ENCODE data around the gene PNMA8B.

PNMA8B gene

DNA sequence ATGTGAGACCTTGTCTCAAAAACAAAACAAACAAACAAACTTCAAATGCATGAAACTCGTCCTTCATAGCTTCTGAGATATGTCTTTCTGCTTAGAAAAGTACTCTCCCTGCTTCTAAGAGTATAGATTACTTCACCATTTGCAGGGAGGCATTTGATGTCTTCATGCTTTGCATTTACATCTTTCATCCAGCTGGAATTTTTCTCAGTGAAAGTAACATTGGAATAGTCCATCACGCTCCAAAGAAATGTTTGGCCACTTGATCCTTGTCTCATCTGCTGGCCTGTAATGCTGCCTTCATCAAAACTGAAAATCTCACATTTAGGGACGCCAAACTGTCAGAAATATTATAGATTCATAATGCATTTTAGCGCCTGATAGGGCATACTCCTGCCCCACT lies 43.5 kb downstream of the PNMA8B start:
- DNase-seq (ENCODE audit: extremely low read depth, low read depth): no peak
- TF ChIP-seq, protein P1, sequence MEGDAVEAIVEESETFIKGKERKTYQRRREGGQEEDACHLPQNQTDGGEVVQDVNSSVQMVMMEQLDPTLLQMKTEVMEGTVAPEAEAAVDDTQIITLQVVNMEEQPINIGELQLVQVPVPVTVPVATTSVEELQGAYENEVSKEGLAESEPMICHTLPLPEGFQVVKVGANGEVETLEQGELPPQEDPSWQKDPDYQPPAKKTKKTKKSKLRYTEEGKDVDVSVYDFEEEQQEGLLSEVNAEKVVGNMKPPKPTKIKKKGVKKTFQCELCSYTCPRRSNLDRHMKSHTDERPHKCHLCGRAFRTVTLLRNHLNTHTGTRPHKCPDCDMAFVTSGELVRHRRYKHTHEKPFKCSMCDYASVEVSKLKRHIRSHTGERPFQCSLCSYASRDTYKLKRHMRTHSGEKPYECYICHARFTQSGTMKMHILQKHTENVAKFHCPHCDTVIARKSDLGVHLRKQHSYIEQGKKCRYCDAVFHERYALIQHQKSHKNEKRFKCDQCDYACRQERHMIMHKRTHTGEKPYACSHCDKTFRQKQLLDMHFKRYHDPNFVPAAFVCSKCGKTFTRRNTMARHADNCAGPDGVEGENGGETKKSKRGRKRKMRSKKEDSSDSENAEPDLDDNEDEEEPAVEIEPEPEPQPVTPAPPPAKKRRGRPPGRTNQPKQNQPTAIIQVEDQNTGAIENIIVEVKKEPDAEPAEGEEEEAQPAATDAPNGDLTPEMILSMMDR (IDR thresholded peaks at IDR 0.05; ENCODE audit: low read depth, low read length): no peak

DNA sequence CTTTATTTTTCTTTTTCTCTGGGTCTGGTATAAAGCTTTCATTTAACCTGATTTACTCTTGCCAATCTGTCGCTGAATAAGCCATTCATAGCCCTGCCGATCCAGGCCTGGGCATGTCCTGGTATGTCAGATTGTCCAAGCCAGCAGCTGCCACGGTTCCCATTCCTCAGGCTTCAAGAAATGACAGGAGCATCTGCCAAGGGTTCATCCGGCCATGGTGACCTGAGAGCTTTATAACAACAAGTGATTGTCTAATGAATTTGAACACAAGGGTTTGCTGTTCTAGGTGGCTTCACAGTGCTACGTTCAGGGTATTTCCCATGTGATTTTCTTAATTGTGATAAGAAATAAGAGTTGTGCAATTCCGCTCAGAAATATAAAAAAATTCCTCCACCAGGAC lies 44.3 kb downstream of the PNMA8B start:
- no peak for DNase-seq (ENCODE audit: extremely low read depth, low read depth)
- TF ChIP-seq, protein P1 (IDR thresholded peaks at IDR 0.05; ENCODE audit: low read depth, low read length): no peak

DNA sequence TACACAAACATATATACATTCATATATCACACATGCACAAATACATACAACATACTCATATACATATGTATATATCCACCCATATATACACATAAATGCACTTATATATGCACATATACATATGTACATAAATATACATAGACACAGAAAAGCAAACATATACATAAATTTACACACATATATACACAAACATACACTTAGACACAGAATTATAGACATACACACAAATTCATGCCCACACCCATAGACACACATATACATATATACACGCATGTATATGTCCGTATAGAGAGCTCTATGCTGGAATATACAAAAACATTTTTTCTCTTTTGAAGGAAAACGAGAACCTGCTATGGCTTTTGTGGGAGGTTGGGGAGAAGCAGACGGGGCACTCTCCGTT lies 44.9 kb downstream of the PNMA8B start:
- TF ChIP-seq, protein P1 (IDR thresholded peaks at IDR 0.05; ENCODE audit: low read depth, low read length): no peak
- DNase-seq (ENCODE audit: extremely low read depth, low read depth): no peak

DNA sequence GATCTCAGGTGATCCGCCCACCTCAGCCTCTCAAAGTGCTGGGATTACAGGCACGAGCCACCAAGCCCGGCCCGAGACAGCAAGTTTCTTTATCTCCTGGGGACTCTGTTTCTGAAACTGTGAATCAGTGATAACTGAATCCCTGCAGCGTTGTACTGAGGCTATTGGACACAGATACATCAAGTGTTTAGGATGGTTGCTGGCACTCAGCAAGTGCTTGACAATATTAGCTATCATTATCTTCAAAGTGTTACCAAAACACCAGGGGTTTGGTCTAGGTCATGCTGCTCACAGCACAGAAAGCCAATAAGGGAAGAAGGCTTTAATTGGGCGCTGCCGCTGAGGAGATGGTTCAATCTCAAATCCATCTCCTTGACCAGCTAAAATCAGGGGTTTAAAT lies 46.4 kb downstream of the PNMA8B start:
- TF ChIP-seq, protein P1 (IDR thresholded peaks at IDR 0.05; ENCODE audit: low read depth, low read length): no peak
- DNase-seq (ENCODE audit: extremely low read depth, low read depth): no peak

DNA sequence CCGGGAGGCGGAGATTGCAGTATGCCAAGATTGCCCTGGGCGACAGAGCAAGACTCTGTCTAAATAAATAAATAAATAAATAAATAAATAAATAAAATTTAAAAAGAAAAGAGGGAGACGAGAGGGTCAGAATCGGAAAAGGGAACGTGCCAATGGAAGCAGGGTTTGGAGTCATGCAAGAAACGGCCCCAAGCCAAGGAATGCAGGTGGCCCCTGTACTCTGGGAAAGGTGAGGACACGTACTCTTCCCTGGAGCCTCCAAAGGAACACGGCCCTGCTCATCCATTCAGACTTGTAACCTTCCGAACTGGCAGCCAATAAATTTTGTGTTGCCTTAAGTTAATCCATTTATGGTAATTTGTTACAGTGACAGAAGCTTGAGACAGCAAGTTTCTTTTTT lies 47.1 kb downstream of the PNMA8B start:
- no peak for DNase-seq (ENCODE audit: extremely low read depth, low read depth)

DNA sequence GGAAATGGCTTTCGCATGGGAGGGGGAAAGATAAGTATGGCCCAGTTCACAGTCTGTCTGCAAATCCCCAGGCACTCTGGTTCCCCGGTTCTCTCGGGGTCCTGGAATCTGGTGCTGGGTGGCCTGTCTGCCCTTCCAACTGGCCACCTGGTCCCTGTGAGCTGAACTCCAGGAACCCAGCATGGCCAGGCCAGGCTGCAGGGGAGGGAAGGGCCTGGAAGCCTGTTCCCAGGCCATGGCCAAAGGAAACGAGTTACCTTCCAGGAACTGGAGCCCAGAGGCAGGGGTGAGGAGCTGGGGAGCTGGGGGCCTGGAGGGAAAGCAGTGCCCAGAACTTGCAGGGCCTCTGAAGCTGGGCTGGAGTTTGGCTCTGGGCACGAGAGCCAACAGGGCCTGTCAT lies 47.8 kb downstream of the PNMA8B start:
- TF ChIP-seq, protein P1 (IDR thresholded peaks at IDR 0.05; ENCODE audit: low read depth, low read length): no peak
- DNase-seq (ENCODE audit: extremely low read depth, low read depth): no peak

More for the DNA sequence above, 47.1 kb downstream of the PNMA8B start:
- TF ChIP-seq, protein P1 (IDR thresholded peaks at IDR 0.05; ENCODE audit: low read depth, low read length): no peak

DNA sequence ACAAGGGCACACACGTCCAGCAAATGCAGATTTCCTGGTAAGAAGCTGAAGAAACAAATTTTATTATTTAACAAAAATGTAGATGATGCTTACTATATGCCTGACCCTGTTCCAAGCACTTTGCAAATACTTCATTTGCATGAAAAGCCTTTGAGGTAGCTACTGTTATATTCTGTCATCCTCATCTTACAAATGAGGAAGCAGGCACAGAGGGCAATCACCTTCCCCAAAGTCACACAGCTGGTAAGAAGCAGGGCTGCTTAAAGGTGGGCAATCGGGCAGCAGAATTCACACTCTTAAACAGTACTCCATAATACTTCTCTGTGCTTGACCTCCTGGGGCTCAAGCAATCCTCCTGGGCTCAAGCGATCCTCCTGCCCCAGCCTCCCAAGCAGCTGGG lies 48.7 kb downstream of the PNMA8B start:
- TF ChIP-seq, protein P1 (IDR thresholded peaks at IDR 0.05; ENCODE audit: low read depth, low read length): no peak
- DNase-seq (ENCODE audit: extremely low read depth, low read depth): no peak

Data from AG09319 (cell line).